Measurements from ENCODE around the gene SASH1.
"Not testable (repeated sequence)": the region's sequence is repeated elsewhere in the genome, so short reads cannot be mapped to it uniquely, and the experiment has no call there.

The SASH1 gene

DNA sequence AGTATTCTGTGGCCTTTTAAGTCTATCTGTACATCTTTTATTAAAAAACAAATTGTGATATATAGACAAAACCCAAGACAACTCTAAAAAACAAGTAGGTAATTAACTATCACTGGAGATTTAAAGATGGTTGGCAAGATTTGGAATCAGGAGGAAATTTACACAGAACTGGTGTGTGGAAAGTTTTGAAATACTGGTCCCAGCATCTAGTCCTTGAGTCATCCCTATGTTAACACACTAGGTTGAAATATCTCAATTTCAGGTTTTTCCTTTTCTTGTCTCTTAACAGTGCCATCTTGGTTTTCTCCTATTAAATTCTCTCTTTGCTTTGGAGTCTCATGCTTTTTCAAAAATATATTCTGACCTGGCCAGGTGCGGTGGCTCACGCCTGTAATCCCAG is 27.5 kb downstream of the SASH1 start:
- DNase-seq: no peak

DNA sequence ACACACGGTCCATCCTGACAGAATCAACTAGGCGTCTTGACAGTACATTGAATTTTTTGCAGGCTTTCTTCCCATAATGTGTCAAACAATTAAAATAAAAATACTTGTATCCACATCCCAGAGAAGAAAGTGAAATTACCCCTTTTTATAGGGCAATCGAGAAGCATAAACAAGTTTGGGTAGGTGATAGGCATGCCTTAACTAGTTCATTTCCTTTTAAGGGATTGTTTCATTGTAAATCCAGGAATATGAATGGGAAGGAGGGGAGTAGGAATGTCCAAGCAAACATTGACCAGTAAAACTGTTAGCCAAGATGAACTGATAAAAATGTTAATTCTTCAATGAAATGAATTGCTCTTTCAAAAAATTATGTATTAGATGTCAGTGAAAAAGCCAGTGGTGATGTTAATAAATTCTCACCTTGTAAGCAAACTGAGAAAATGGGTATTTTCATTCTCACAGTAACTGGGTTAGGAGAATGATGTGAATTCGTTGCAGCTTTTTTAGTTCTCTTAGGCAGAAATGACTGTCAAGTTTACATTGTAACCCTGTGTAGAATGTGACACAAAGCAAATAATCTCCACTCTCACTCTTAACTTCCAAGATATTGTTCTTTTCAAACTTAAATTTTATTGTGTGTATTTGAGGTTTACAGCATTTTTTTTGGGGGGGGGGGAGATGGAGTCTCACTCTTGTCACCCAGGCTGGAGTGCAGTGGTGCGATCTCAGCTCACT is 31.6 kb downstream of the SASH1 start:
- no peak for DNase-seq

DNA sequence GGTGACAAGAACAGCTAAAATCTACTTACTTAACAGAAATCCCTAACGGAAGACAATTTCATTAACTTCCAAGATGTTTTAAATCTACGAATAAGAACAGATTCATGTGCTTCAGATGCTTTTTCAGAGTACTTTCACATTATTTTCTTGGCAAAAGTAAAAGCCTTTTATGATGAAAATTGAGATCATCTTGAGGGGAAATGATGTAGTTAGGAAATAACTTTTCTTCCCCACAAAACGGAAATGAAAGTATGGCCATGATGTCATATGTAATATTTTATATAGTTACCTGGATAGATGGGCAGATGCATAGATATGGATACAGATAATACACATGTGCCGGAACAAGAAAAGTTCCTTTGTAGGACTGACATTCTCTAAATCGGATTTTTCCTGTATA is 32.8 kb downstream of the SASH1 start:
- no peak for DNase-seq

DNA sequence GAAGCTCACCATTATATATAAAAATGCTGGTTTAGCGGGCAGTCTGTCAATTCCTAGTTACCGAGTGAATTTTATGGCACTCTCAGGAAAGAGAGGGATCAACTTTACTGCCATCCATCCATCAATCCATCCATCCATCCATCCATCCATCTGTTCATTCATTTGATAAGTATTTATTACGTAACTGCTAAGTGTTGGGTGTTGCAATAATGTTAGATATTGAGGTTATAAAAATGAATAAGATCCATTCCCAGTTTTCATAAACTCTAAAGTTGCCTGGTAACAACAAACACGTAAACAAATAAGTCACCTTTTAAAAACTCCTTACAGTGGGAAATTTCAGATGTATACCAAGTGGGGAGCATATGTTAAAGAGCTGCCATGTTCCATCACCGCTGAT is 36.8 kb downstream of the SASH1 start:
- DNase-seq: no peak

DNA sequence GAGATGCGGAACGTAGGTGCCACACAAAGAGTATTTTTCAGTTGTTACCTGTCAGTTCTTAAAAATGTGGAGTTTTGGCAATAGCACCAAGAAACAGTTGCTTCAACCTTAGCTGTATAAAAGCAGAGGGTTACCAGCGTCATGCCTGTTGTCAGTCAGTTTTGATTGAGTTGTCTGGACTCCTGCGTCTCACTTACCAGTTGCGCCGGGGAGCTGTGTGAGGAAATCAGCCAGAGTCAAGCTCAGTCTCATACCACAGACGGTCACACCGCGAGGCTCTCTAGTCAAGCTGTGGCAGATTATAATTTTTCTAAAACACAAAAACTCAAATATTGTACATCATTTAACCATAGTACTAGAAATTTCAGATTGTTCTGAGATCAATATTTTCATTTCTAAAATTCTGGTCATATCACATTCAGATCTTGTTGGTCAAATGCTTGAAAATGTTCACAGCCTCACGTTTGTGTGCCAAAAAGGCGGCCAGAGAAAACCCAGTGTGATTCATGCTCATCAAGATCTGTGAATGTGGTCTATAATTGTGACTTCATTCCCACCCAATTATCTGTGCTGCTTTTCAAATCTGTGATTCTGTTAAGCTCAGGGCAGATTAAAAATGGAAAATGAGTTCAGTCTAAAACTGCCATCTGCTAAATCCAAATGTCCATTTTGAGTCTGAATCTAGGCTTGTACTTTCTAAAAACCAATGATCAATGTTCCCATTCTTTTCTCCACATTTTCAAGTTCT is 37.5 kb downstream of the SASH1 start:
- no peak for DNase-seq

DNA sequence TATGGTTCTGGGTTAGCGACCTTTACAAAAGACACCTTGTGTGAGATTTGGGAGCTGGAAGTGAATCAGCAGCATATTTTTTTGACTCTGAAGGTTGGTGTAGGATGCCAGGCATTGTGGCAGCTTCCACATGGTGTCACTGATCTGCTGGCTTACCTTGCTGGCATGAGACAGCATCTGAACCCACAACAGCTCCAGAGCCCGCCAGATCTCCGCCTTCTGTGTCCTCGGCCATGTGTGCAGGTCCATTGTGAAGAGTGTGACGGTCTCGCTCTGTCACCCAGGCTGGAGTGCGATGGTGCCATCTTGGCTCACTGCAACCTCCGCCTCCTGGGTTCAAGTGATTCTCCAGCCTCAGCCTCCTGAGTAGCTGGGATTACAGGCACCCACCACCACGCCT is 39.4 kb downstream of the SASH1 start:
- not testable (repeated sequence) for DNase-seq

DNA sequence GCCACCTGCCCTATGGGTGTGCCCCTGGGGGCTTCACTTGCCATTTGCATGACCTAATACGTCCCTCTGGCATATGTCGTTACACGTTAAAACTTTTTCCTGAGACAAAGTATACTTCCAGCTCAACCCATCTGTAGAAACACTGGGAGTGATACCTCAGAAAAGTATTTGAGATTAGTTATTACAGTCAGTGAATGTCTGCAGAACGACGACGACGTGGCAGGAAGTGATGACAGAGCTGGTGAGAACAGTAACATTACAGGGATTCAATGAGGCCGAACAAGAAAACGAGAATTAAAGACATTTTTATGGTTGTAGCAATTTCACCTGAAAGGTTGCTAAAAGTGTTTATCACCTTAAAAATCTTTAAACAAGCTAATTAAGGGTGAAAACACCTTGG is 40.2 kb downstream of the SASH1 start:
- DNase-seq: no peak

DNA sequence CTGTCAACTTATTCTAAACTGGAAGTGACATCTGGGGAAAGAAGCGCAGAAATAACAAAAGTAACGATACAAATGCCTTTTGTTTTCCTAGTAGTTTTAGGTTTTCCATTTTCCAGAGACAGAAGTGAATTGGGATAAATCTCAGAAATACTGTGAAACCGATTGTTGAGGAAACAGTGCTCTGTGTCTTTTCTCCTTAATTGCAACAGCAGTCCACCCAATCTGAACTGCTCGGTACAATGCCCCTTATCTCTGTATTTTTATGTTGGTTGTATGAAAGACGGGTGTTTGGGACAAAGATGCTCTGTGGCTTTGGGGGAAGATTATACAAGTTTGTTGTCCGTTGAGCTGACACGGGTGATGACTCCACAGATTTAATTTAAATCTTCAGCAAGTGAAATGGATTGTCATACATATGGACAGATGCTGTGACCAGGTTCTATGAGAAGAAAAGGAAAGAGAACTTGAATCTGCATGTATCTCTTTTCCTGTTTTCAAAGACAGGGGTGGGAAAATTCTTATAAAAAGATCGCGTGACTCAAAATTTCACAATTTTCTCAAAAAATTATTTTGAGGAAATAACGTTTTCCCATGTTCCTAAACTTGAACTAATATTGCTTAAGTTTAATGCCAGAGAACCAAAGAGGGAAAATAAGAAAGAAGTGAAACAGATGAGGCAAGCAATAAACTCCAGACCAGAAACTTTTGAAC is 41.2 kb downstream of the SASH1 start:
- no peak for DNase-seq

DNA sequence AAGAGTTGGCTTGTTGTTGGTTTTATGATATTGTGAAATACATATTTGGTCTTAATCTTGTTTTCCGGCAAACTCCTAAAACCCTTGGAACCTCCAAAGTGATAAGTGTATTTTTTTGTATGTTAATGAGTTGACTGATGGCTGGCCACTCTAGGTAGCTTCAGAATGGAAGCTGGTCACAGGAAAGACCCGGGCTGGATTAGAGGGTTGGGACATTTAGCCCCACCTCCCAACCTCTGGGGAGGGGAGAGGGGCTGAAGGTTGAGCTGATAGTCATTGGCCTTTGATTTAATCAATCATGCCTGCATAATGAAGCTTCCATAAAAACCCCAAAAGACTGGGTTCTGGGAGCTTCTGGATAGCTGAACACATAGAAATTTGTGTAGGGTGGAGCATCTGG is 42.7 kb downstream of the SASH1 start:
- DNase-seq: no peak

DNA sequence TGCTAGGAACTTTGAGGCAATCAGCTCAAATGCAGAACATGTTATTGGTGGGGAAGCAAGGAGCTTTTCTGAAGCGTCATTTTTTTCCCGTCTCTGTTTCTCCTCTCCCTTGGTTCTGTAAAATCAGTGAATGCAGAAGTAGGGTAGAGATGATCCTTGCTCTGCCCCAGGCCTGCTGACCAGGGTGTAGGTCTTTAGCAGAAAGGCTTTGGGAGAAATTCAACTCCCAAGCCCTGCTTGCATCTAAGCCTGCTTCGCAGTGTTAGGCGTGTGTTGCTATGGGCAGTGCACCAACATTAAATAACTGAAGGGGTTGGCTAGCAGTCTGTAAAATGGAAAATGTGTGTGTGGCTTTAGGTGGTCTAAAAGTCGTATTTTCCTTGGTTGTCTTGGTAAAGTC is 45.9 kb downstream of the SASH1 start:
- DNase-seq: no peak

DNA sequence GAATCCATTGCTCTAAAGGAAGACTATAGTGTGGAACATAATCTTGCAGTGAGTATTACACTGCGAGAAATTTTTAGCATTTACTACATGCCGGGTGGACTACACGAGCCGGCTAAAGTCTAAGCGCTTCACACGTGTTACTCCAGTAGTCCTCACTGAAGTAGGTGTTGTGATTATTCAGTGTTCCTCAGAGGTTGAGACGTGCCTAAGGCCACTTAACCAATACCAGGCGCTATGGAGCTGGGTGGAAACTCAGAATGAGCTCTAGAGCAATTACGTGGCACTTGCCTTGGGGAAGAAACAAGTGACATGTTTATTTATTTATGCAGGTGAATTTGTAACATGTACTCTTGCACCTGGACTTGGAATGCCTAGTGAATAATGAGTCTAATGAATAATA is 46.4 kb downstream of the SASH1 start:
- no peak for DNase-seq

DNA sequence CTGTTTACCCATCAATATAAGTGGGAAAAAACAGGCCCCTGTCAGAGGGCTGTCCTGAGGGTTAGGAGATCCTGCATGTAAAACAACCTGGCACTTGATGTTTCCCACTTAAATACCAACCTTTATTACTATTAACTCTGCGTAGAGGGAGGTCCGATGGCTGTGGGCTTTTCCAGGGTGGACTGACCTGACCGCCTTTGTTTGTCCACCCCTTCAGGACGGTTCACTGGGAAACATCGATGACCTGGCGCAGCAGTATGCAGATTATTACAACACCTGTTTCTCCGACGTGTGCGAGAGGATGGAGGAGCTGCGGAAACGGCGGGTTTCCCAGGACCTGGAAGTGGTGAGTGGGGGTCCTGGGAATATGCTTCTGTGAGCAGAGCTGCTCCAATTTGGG is 47.3 kb downstream of the SASH1 start:
- DNase-seq: no peak

DNA sequence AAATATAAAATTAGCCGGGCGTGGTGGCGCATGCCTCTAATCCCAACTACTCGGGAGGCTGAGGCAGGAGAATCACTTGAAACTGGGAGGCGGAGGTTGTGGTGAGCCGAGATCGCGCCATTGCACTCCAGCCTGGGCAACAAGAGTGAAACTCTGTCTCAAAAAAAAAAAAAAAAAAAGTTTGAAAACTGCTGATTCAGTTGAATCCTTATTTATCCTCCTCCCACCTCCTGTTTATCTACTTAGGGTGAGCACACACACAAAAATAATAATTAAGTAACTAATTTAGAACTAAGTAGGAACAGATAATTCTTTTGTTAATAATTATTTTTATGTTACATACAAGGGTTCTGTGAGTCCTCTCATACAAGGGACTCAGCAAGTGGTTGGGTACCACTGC is 49.5 kb downstream of the SASH1 start:
- DNase-seq: not testable (repeated sequence)

DNA sequence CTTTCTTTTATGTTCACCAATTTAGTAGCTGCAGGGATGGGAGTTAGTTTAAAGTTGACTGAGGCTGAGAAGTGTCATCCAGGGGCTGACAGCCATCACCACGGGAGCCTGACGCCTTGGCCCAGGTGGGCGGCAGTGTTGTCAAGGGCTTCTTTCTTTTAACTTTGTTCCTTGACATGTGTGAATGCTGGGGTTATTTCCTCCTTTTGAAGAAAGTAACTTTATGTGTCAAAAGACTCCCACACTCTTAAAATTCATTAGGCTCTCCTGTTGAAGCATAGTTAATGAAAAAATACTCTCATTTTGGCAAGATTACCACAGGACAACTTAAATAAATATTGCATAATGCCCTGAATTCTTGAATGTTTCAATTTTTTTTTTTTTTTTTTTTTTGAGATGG is 50.0 kb downstream of the SASH1 start:
- no peak for DNase-seq

DNA sequence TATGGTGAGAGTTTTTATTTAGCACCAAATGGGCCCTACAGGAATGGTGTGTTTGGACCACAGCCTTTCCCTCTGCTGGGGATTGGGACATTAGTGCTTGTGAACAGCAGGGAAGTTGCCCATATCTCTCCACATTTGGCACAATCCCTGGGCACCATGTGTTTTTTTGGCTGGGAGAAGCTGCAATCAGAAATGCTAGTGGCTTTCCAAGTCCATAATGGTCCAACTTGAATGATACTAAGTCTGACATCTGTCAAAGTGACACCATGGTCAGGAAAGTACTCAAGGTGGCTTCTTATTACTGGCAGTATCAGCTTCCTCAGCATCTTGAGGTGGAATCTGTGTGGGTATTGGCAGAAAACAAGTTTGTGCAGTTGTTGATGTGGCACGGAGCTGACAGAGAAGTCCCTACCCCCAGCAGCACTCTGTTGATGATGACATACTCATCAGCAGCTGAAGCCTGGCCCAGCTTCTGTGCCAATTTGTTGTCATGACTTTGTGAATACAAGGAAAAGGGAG is 53.0 kb downstream of the SASH1 start:
- peak in 1 of 2 experiments; percentile 34 for DNase-seq

DNA sequence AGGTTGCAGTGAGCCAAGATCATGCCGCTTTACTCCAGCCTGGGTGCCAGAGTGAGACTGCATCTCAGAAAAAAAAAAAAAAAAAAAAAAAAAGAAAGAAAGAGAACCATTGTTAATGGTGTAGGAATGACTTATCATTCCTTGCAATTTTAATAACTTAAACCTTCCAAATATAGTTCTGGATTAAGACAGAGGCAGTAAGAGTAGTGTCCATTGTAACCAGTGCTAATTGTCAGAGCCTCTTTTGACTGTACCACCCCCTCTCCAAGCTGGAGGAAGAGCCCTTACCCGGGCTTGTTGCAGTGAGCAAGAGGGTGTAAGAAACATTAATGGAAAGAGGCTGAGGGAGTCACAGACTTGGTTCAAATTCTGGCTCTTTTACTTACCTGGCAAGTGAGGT is 53.8 kb downstream of the SASH1 start:
- no peak for DNase-seq

DNA sequence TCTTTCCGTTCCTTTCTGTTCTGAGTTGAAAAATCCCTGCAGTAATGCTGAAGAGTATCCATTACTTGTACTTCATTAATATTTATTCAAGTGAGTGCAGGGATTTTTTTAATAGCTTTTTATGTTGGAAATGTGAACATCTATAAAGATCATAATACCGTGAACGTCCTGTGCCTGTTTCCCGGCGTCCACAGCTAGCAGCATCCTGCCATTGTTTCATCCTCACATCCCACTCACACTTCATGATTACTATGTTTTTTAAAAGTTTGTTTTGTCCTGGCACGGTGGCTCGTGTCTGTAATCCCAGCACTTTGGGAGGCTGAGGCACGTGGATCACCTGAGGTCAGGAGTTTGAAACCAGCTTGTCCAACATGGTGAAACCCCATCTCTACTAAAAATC is 54.3 kb downstream of the SASH1 start:
- no peak for DNase-seq

DNA sequence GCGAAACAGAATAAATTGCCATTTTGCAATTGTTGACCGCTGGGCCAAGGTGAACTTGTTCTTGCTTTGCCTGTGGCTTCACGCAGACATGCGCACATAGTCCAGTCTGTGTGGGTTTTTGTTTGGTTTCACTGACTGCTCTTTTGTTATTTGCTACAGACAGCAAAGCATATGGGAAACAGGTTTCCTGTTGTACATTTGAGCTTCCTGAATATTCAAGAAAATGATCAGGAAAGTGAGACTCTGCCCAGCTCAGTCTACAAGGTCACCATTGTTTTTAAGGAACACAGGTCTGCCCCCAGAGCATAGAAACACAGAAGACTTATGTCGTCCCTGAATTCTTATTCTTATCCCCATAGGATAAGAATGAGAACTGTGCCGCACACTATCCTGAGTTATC is 55.6 kb downstream of the SASH1 start:
- no peak for DNase-seq

DNA sequence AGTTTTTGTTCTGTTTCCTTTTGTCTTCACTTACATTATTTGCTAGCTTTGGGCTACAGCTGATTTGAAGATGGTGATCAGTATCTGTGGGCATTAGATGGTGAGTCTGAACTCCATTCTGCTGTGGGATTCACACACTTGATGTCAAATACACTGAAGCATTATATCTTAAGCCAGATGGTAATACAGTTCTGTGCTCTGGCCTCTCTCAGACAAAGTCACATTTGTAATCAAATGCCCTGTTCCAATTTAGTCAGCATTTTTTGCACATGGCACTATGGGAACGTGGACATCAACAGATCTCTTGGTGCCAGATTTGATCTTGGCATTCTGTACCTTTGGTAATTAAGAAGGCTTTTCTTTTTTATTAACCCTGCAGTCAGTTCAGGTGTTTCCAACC is 56.0 kb downstream of the SASH1 start:
- no peak for DNase-seq

DNA sequence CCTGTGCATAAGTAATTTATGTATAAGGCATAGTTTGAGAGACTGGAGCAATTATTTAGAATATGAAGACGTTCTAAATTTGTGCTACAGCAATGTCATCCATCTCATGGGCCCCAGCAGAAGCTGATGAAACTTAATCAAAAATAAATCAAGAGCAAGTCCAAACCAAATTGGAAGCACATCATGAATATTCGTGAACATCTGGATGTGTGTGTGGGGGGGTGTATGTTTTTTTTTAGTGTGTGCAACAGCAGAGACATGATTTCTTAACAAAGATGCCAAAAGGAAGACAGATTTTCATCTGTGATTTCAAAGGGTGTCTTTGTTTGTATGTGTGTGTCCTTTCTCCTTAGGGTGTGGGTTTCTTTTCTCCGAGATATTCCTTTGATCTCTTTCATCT is 58.9 kb downstream of the SASH1 start:
- no peak for DNase-seq

DNA sequence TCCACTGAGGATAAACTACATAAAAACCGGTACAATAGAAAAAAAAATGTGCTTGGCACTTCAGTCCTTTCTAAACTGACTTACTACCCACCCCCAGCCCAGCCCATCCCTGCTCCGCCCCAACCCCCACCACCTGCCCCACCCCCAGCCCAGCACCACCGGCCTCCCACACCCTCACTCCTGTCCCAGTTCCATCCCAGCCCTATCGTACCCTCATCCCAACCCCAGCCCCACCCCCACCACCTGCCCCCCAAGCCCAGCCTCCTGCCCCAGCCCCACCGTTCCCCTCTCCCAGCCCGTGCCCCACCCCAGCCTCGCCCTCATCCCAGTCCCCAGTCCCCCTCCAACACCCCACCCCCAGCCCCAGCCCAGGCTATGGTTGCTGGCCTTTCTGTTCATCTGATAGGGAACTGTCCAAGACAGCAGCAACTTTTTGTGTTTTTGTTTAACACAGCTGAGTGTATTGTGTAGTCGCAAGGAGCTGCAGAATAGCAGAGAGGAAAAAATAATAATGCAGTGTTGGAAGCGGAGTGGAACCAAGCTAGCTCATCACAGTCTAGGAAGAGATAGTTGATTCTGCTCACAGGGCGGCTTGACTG is 61.9 kb downstream of the SASH1 start:
- no peak for DNase-seq

DNA sequence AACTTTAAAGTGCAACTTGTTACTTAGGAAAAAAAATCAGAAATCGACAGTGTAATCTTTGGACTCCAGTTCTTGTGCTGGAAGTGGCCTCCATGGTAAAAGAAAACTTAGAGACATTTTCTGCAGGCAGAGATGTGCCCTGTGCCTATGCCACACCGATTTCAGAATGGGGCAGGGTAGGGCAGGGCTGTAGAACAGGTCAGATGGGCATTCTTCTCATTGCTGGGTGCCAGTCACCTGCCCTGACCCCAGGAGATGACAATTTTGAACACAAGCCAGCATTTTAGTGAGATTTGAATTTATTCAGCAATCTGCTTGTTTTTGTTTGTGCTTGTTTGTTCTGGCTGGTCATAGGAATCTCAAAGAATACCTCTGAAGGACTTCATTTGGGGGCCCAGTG is 63.3 kb downstream of the SASH1 start:
- DNase-seq: no peak

DNA sequence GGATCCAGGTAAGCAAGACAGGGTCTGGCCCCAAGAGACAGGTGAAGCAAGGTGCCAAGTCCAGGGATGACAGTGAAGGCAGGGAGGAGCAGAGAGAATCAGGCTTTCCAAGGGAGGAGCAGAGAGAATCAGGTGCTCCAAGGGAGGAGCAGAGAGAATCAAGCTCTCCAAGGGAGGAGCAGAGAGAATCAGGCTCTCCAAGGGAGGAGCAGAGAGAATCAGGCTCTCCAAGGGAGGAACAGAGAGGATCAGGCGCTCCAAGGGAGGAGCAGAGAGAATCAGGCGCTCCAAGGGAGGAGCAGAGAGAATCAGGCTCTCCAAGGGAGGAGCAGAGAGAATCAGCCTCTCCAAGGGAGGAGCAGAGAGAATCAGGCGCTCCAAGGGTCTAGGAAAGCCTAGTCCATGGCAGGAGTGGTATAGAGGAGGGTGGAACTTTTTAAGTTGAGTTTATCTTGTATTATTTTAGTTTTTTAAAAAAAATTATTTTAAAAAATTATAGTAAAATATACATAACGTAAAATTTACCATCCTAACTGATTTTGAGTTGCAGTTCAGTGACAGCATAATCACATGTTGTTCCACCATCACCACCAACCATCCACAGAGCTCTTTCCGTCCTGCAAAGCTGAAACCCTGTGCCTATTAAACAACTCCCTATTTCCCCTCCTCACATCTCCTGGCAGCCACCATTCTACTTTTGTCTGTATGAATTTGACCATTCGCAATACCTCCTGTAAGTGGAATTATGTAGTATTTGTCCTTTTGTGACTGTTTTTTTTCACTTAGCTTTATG is 64.1 kb downstream of the SASH1 start:
- DNase-seq: no peak

All from NCI-H446 (cell line).